ENCODE results near the gene MARCHF9. TPM values are rescaled to one million over a fixed set of nuclear protein-coding genes. Genes with fewer than 3 reads are reported as not detected.
A peak's percentile ranks its signal among the peaks of the same experiment; 100 is the strongest.

Gene MARCHF9
- total RNA-seq, 2 donors from 2014 or later: 17.4 to 26.4 TPM

DNA sequence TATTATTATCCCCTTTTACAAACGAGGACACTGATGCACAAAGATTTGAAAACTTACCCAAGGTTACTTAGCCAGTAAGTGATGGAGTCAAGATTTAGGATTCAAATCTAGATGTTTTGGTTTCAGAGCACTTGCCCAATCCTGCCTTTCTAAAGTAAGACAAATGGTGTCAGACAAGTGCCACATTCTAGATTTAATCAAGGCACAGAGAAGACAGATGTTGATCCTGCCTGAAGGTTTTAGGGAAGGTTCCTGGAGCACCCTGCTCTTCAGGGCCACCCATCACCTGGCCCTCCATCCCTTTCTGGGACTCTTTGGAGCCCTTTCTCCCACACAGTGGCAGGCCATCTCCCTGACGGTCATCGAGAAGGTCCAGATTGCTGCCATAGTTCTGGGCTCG, 2.9 kb downstream of the MARCHF9 start:
- peaks cover 12 to 14% of the 10 kb centered on the region in 2 donors for H3K36me3 Mint-ChIP-seq
- DNase-seq (ENCODE audit: low spot score in 2 of 2): no peak
- ATAC-seq: no peak
- H3K9me3 Mint-ChIP-seq: no peaks in the 10 kb centered on the region
- no peak overlapping the region for H3K27ac Mint-ChIP-seq

DNA sequence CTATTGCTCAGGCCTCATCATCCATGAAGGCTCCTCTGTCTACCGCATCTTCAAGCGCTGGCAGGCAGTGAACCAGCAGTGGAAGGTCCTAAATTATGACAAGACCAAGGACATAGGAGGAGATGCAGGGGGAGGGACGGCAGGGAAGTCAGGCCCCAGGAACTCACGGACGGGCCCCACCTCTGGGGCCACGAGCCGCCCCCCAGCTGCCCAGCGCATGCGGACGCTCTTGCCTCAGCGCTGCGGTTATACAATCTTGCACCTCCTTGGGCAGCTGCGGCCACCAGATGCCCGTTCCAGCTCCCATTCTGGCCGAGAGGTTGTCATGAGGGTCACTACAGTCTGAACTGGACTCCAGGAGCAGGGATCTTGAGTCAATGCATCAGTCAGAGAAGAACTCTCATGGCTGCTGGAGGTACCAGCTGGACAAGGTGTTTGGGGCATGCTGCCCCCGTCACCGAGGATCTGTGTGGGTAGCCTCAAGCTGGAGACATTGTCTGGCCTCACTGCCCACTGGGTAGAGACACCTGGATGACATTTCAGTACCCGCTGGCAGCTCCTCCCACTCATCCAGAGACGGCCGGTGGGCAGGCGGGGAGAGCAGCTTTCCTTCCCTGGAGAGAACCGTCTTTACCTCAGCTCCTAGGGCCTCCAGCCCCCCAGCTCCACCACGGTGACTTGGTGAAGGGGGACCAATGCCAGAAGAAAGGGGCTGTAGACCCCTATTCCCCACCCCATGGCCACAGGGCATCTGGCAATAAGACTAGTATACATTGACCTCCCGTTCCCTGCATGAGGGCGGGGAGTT, 3.9 kb downstream of the MARCHF9 start:
- DNase-seq (ENCODE audit: low spot score in 2 of 2) (no peak), ATAC-seq (no peak)
- no peaks in the 10 kb centered on the region for H3K9me3 Mint-ChIP-seq
- no peak overlapping the region for H3K27ac Mint-ChIP-seq
- peaks cover 20 to 23% of the 10 kb centered on the region in 2 donors for H3K36me3 Mint-ChIP-seq

GRCh38 chr12:57759360-57759980, 4.6 kb downstream of the MARCHF9 start:
- H3K27ac Mint-ChIP-seq: no peak overlapping the region
- ATAC-seq (peak in 1 of 2 donors; percentile 26), DNase-seq (ENCODE audit: low spot score in 2 of 2) (peak in 1 of 2 donors; percentile 26)
- H3K9me3 Mint-ChIP-seq: no peaks in the 10 kb centered on the region
- H3K36me3 Mint-ChIP-seq: peaks cover 25 to 28% of the 10 kb centered on the region in 2 donors

- H3K9me3 Mint-ChIP-seq: no peaks in the 10 kb centered on the region
- no peak overlapping the region for H3K27ac Mint-ChIP-seq
- DNase-seq (ENCODE audit: low spot score in 2 of 2): no peak
- no peak for ATAC-seq
- peaks cover 25 to 37% of the 10 kb centered on the region in 2 donors for H3K36me3 Mint-ChIP-seq
Observed at GRCh38 chr12:57760347-57760982, 5.6 kb downstream of the MARCHF9 start.

DNA sequence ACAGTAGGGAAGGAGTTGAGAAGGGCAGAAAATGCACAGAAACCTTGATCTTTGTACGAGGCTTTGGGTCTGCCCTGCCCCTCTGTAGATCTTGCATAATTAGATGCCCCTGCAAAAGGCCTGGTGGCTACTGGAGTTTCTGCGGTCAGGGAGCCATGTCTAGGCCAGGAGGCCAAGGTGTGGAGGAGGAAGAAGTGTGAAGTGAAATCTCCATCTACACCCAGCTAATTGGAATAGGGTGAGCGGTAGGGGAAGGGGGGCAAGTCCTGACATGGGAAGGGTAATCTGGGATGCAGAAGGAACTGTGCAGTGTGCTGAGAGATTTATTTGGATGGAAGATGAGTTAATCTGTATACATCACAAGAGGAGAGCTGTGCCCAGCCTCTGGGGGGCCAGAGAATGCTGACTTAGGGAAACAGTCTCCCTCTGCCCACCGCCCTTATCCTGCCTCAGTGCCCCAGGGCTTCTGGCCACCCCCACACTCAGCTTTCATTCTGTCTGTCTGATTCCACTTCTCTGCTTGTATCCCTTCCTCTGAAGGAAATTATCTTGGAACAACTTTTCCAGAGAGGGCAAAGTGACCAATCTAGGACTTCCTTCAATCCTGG, 6.6 kb downstream of the MARCHF9 start:
- no peak overlapping the region for H3K27ac Mint-ChIP-seq
- no peak for ATAC-seq
- H3K36me3 Mint-ChIP-seq: peaks cover 19 to 32% of the 10 kb centered on the region in 2 donors

DNA sequence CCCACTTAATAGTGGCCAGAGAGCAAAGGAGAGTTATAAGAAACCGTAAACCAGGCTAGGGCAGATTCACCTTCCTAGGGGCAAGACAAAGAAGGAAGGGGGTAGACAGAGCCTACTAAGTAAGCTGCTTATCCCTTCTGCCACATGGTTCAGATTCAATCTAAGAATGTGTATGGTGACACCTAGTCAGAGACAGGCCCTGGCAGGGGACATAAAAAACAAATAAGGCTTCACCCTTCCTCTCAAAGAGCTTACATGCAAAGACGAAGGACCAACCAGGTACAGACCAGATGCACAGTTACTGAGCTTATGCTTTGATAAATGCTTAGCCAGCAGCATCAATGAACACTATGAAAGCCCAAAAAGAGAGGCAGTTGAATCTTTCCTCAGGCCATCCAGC, 7.6 kb downstream of the MARCHF9 start:
- peaks cover 15 to 25% of the 10 kb centered on the region in 2 donors for H3K36me3 Mint-ChIP-seq

More for the DNA sequence above, 6.6 kb downstream of the MARCHF9 start:
- H3K9me3 Mint-ChIP-seq: no peaks in the 10 kb centered on the region
- no peak for DNase-seq (ENCODE audit: low spot score in 2 of 2)

GRCh38 chr12:57763881-57764661, 9.2 kb downstream of the MARCHF9 start:
- H3K36me3 Mint-ChIP-seq: peaks cover 15 to 25% of the 10 kb centered on the region in 2 donors
- H3K27ac Mint-ChIP-seq: peak overlapping the region; percentile 11 to 83
- no peaks in the 10 kb centered on the region for H3K9me3 Mint-ChIP-seq
- ATAC-seq (no peak), DNase-seq (ENCODE audit: low spot score in 2 of 2) (no peak)

More for the DNA sequence above, 7.6 kb downstream of the MARCHF9 start:
- no peak for DNase-seq (ENCODE audit: low spot score in 2 of 2)
- Mint-ChIP-seq H3K9me3 (no peaks in the 10 kb centered on the region), H3K27ac (no peak overlapping the region)
- ATAC-seq: no peak

DNA sequence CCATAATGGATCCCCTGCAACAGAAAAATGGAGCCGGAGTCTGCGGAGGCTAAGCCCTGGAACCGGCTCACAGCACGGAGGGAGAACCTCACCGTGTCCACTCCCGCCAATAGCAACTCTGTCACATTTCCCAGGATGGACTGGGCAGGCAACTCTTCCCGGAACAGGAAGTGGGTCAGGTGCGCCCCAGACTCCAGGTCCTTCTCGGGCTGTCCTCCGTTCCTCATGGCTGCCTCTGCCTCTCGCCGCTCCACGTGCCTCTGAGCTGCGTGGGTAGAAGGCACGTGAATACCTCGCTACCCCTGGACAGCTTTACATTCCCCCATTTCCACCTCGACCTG, 9.7 kb downstream of the MARCHF9 start:
- no peaks in the 10 kb centered on the region for H3K9me3 Mint-ChIP-seq
- DNase-seq (ENCODE audit: low spot score in 2 of 2) (no peak), ATAC-seq (peak; percentile 14 to 23)
- H3K36me3 Mint-ChIP-seq: peaks cover 12 to 26% of the 10 kb centered on the region in 2 donors
- H3K27ac Mint-ChIP-seq: peak overlapping the region; percentile 14 to 83

DNA sequence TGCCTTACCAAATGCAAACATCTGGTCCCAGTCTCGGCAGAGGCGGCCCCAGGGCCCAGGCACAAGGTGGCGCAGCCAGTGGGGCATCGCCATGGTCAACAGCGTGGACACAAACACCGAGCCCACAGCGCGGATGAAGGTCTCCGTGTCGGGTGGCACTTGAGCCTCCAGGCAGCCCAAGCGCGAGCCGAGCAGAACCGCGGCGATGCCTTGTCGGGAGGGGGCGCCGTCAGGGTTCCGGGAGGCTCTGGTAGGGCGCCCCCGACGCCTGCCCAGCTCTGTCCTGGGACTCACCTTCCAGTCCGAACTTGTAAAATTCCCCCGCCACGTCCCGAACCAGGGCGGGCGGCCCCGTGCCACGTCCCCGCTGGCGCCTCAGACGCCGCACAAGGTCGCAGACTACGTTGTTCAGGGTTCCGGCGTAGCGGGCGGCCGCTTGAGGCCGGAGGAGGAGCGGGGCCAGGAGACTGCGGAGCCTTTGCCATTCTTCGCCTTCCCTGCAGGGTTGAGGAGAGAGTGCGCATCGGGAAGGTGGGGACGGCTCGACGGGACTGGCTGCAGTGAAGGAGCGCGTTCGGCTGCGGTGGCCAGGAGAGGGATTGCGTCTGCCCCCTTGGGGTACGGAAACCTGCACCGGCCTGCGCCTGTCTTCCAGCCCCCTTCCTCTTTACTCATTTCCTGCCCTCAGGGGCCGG, 10.2 kb downstream of the MARCHF9 start:
- ATAC-seq (peak; percentile 79 to 84), DNase-seq (ENCODE audit: low spot score in 2 of 2) (peak; percentile 62 to 78)
- Mint-ChIP-seq H3K36me3 (peaks cover 11 to 32% of the 10 kb centered on the region in 2 donors), H3K27ac (peak overlapping the region; percentile 41 to 83), H3K9me3 (no peaks in the 10 kb centered on the region)

DNA sequence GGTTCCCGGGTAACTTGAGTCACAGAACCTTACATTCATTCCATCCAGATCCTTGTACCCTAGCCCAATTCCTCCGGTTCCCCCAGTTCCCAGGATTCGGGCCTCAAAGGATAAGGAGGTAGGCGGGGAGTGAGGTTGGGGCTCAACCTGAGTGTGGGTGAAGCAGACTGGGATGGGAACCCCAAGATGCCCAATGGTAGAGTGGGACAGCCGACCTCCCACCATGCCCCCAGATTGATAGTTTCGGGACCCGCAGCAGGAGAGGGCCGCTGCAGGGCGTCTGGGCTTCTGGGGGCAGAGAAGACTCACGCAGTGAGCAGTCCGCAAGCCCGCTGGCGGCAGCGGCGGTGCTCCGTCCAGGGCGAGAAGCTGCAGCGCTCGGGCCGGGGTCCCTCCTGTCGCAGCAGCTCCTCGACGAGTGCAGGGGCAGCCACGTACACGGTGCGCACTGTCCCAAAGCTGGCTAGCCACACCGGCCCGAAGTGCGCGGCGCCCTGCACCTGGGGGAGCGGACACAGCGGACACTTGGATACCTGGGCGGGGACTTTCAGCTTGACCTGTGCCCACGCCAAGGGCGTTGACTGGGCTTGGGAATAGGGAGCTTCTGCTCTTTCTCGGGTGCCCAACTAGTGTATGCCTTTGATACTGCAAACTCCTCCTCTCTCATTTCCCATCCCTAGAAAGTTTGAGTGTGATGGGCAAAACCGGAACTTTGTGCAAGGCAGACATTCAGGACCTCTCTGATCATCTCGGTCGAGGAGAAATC, 11.0 kb downstream of the MARCHF9 start:
- DNase-seq (ENCODE audit: low spot score in 2 of 2) (peak in 1 of 2 donors; percentile 25), ATAC-seq (peak in 1 of 2 donors; percentile 31)
- Mint-ChIP-seq H3K36me3 (peaks cover 11 to 39% of the 10 kb centered on the region in 2 donors), H3K9me3 (no peaks in the 10 kb centered on the region), H3K27ac (peak overlapping the region; percentile 41 to 83)

DNA sequence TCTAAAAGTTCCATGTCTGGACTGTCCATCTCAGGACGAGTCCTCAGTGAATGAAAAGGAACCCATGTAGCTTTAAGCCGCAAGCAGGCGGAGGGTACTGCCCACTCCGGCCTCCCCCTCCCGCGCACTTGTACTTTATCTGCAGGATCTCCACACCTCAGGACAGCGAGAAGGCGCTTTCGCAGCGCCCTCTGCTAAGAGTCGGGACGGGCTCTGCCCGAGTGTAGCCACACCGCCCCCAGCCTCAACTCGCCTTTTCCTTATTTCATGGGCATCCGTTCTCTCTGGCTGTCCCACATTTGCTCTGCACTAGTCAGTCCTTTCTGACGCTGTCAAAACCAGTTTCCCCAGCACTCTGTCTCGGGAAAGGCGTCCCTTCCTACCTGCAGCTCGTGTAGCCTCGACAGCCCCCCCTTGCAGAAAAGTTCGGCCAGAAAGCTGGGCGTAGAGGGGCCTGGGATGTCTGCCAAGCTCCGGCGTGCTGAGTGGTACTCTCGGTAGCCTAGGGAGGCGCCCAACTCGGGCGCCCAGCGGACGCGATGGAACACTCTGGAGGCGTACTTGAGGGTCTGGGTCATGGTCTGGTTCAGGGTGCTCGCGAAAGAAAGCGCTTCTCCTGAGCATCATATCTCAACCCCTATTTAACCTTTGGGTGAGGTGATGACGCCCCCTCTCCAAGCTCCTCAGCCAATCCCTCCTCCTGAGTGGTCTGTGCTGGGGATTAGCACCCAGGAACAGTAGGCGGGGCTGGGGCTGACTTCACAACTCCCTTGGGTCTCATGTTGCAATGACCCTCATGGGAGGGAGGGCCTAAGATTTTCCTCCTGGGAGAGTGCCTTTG, 11.8 kb downstream of the MARCHF9 start, which contains the start of gene CYP27B1:
Gene CYP27B1 (minus strand): TSS at position 615 of the 841 bp plus-strand sequence. CDS start 37 bp downstream, at position 578.
- peaks cover 11 to 40% of the 10 kb centered on the region in 2 donors for H3K36me3 Mint-ChIP-seq
- H3K27ac Mint-ChIP-seq: peak within 1 kb of the TSS in 1 of 2 donors; percentile 83
- ATAC-seq (peak in 1 of 2 donors; percentile 23), DNase-seq (ENCODE audit: low spot score in 2 of 2) (no peak)
- H3K9me3 Mint-ChIP-seq: no peaks in the 10 kb centered on the region

DNA sequence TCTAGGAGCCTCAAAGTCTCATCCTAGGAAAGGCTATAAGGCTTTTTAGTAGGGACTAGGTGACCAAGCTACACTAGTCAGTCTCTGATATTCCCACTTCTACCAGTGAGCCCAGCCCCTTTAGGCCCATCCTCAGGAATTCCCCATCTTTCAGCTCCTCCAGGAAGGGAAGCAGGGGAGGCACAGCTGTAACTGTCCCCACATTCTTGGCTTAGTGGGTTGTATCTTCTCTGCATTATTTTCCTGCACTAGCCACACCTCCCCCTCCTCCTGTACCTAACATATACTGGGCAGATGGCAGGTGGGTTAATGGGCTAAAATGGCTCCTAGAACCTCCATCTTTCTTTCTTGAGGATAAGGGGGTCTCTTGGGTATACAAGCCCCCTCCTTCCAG, 12.4 kb downstream of the MARCHF9 start:
- H3K36me3 Mint-ChIP-seq: peaks cover 11 to 43% of the 10 kb centered on the region in 2 donors
- H3K27ac Mint-ChIP-seq: no peak overlapping the region
- DNase-seq (ENCODE audit: low spot score in 2 of 2) (no peak), ATAC-seq (no peak)
- H3K9me3 Mint-ChIP-seq: no peaks in the 10 kb centered on the region

GRCh38 chr12:57767876-57768275, 13.0 kb downstream of the MARCHF9 start:
- H3K9me3 Mint-ChIP-seq: no peaks in the 10 kb centered on the region
- ATAC-seq (no peak), DNase-seq (ENCODE audit: low spot score in 2 of 2) (no peak)
- H3K36me3 Mint-ChIP-seq: peaks cover 11 to 45% of the 10 kb centered on the region in 2 donors
- no peak overlapping the region for H3K27ac Mint-ChIP-seq

GRCh38 chr12:57769594-57769993, 14.7 kb downstream of the MARCHF9 start:
- ATAC-seq (no peak), DNase-seq (ENCODE audit: low spot score in 2 of 2) (no peak)
- Mint-ChIP-seq H3K27ac (peak overlapping the region in 1 of 2 donors; percentile 94), H3K9me3 (no peaks in the 10 kb centered on the region), H3K36me3 (peaks cover 0 to 30% of the 10 kb centered on the region in 2 donors)

Data from activated naive CD4-positive, alpha-beta T cell treated with anti-CD3 and anti-CD28 coated beads, Interleukin-2, amount 50 U/mL, for 72 hours (primary cell).